22Rv1 (cell line): Measurements from ENCODE around the gene TBC1D22B.

Source experiments
- CTCF ChIP-seq: fragments of 450-650 bp; IDR thresholded peaks from 2 replicates; pipeline ENCODE4 v1.5.1; 2017; ENCODE audit warnings: mild to moderate bottlenecking
- ZFX ChIP-seq: fragments of 450-650 bp; IDR thresholded peaks from 2 replicates; pipeline ENCODE4 v1.6.1; 2017; ENCODE audit warnings: antibody characterized with exemption, borderline replicate concordance

- TF ChIP-seq CTCF (peak; percentile 69), ZFX (no peak)
These were observed 57.0 kb downstream of the TBC1D22B start for GRCh38 chr6:37314487-37315156.
